ENCODE measurements around the gene AGBL5. TPM values are rescaled to one million over a fixed set of nuclear protein-coding genes. Genes with fewer than 3 reads are reported as not detected.

The AGBL5 gene
- total and polyA plus RNA-seq, 2 of the 13 experiments (the other 11 are each of a cell fraction or from before 2014, with no cell fraction given), result 55.9 to 73.3 TPM

DNA sequence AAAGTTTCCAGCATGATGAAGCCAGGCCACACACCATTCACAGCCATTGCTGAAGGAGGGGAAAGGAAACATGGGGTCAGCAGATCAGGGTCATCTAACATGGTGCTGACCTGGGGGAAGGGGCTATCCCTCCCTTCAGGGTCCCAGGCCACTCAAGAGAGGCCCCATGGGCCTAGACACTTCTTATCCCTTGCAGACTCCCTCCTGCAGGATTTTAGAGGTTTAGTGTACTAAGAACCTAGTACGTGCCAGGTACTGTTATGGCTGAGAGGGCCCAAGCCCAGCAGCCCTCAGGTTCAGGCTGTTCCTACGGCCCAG is 43.9 kb downstream of the AGBL5 start (continued):
- TF ChIP-seq, protein P1, sequence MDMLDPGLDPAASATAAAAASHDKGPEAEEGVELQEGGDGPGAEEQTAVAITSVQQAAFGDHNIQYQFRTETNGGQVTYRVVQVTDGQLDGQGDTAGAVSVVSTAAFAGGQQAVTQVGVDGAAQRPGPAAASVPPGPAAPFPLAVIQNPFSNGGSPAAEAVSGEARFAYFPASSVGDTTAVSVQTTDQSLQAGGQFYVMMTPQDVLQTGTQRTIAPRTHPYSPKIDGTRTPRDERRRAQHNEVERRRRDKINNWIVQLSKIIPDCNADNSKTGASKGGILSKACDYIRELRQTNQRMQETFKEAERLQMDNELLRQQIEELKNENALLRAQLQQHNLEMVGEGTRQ (IDR thresholded peaks at IDR 0.05; ENCODE audit: low read depth, low read length), result no peak
- TF ChIP-seq, protein P1 (CRISPR knock-in tag; IDR thresholded peaks at IDR 0.05; ENCODE audit: borderline replicate concordance), result 0 out of 2 replicates have a peak, but pooled peaks have one; percentile 21
- TF ChIP-seq ZNF225 (CRISPR knock-in tag; IDR thresholded peaks at IDR 0.05) (0 out of 2 replicates have a peak, but pooled peaks have one; percentile 81), SP140L (CRISPR knock-in tag; IDR thresholded peaks at IDR 0.05; ENCODE audit: borderline replicate concordance) (0 out of 2 replicates have a peak, but pooled peaks have one; percentile 91)

DNA sequence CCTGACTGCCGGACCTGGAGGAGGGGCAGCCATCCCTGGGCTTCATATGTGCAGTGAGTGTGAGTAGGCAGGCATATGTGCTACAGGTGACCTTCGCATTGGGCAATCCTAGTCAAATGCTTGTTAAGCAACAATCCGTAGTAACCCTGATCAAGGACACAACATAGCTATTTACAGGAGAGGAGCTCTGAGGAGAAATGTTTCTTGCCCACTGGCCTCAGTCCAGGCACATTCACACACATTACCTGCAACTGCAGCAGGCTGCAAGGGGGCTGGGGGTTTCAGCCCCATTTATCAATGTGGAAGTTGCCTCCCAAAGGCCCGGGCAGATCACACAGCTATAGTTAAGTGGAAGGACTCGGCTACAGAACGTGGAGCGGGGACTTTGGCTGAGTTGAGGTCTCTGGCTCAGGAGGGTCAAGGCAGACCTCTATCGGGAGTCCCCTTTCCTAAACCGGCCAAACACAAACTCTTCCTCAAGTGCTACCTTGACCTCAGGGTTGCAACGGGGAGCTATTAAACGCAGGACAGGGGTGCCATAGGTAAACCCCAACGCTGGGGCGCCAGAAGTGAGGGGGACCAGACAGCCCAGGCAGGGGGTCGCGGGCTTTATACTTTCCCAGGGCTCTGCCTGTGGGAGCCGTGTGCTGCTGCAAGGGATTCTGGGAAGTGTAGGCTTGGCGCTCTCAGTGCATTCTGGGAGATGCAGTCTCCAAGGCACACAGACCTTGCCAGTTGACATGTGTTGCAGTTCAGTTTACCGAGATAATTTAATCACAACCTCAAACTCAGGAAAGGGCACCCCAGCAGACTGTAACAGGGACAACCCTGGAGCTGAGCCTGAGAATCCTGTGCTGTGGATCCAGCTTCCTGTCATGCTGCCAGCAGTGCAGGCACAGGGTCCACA is 44.5 kb downstream of the AGBL5 start:
- ATAC-seq, result peak; percentile 64
- in situ Hi-C loops (cut with HindIII; ENCODE audit: extremely low pct_ligation_motif_present, low pct_unique_long_range_greater_than_20kb) (loop anchor here (5.0 kb wide), 2 partner anchors 101 to 186 kb away; partner anchors contain the start of gene TRIM54), intact Hi-C loops (cut with micrococcal nuclease; ENCODE audit: unreplicated experiment) (loop anchor here (5.0 kb wide), 2 partner anchors 116 to 196 kb away; partner anchors contain the start of genes ATRAID and SLC5A6)
- FAIRE-seq, result peak; percentile 95
- peak overlapping the region; percentile 97 for H3K27ac ChIP-seq (ENCODE audit: extremely low read length, insufficient read depth, low read length)
- H3K27me3 ChIP-seq (ENCODE audit: control insufficient read depth in 1 of 2, insufficient read depth in 2 of 2, low read length in 2 of 2), result no peaks in the 10 kb centered on the region
- H3K36me3 ChIP-seq (replicated peaks in 1 of 2; ENCODE audit: control insufficient read depth in 1 of 2, insufficient read depth in 2 of 2, low read length in 2 of 2), result peaks cover 4 to 42% of the 10 kb centered on the region in 2 experiments
- 16% methylated on average over 16 of the region's 18 CpGs for WGBS (ENCODE audit: low lambda C conversion rate)
- CTCF ChIA-PET (ENCODE audit: low intra/inter-chr PET ratio, low total read pairs), result interaction anchor here (1.6 kb wide), 1 partner anchor 184 kb away, joined by 5 read pairs; no protein-coding TSS in a partner anchor
- H3K9me3 ChIP-seq (ENCODE audit: low read length), result no peaks in the 10 kb centered on the region
- H3K4me3 ChIP-seq (replicated peaks in 1 of 3; ENCODE audit: insufficient read depth in 1 of 3, low read depth in 2 of 3, low read length in 3 of 3), result peak overlapping the region; percentile 33 to 61 (median 35); a peak in 5 of 6 replicates
- DNase-seq (ENCODE audit: low spot score), result peak; percentile 97
- H3K4me2 ChIP-seq (ENCODE audit: low read depth, low read length), result peak overlapping the region; percentile 96
- H3K4me1 ChIP-seq (ENCODE audit: insufficient read depth, low read length), result peaks cover 62% of the 10 kb centered on the region
- no TSS peak for BruUV-seq (replicated peaks)
- no peaks in the 10 kb centered on the region for H4K20me1 ChIP-seq (ENCODE audit: insufficient read depth, low read length)
- POLR2A ChIA-PET, result interaction anchor here (0.6 to 4.5 kb wide), 25 partner anchors 9 to 197 kb away, joined by 3 to 40 read pairs (median 4); partner anchors contain the start of genes ABHD1, AGBL5, EMILIN1 and KHK
- no peak overlapping the region for H2AFZ ChIP-seq (ENCODE audit: low read length)
- peaks cover 25% of the 10 kb centered on the region for H3K79me2 ChIP-seq (ENCODE audit: insufficient read depth, low read length)
- peak overlapping the region; percentile 79 for H3K9ac ChIP-seq (ENCODE audit: insufficient read depth, low read depth, low read length)
- TF ChIP-seq ADNP (CRISPR knock-in tag; IDR thresholded peaks at IDR 0.05), result no peak
- TF ChIP-seq, protein P2, sequence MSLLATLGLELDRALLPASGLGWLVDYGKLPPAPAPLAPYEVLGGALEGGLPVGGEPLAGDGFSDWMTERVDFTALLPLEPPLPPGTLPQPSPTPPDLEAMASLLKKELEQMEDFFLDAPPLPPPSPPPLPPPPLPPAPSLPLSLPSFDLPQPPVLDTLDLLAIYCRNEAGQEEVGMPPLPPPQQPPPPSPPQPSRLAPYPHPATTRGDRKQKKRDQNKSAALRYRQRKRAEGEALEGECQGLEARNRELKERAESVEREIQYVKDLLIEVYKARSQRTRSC (CRISPR knock-in tag; IDR thresholded peaks at IDR 0.05; ENCODE audit: low read depth), result 0 out of 2 replicates have a peak, but pooled peaks have one; percentile 28
- no peak for TF ChIP-seq EHMT2 (IDR thresholded peaks at IDR 0.05; ENCODE audit: borderline replicate concordance, low read depth, low read length)
- peak; percentile 96 for TF ChIP-seq ZNF430 (CRISPR knock-in tag; IDR thresholded peaks at IDR 0.05)
- no peak for TF ChIP-seq ZKSCAN5 (CRISPR knock-in tag; IDR thresholded peaks at IDR 0.05)
- no peak for TF ChIP-seq MTA3 (CRISPR knock-in tag; IDR thresholded peaks at IDR 0.05)
- TF ChIP-seq, protein P3, sequence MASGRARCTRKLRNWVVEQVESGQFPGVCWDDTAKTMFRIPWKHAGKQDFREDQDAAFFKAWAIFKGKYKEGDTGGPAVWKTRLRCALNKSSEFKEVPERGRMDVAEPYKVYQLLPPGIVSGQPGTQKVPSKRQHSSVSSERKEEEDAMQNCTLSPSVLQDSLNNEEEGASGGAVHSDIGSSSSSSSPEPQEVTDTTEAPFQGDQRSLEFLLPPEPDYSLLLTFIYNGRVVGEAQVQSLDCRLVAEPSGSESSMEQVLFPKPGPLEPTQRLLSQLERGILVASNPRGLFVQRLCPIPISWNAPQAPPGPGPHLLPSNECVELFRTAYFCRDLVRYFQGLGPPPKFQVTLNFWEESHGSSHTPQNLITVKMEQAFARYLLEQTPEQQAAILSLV (CRISPR knock-in tag; IDR thresholded peaks at IDR 0.05; ENCODE audit: borderline replicate concordance), result peak; percentile 56; the same call in 1 of the 2 replicates
- TF ChIP-seq ZBTB3 (CRISPR knock-in tag; IDR thresholded peaks at IDR 0.05; ENCODE audit: borderline replicate concordance, low read depth), result no peak

Data from HepG2 (cell line).